DMS114 treated with DMSO at 0.1 percent for 48 hours (cell line): Measurements from ENCODE around the gene SGCD.

Source experiments
- DNase-seq: peaks from one replicate; lab custom pipeline; 2025; ENCODE audit not compliant: unreplicated experiment; lab: John Stamatoyannopoulos, UW

Gene SGCD

GRCh38 chr5:156498226-156498980, 171.4 kb downstream of the SGCD start:
- DNase-seq, result no peak

GRCh38 chr5:156500755-156501154, 173.8 kb downstream of the SGCD start:
- DNase-seq, result no peak

GRCh38 chr5:156505101-156505500, 178.1 kb downstream of the SGCD start:
- no peak for DNase-seq

GRCh38 chr5:156513123-156513815, 186.3 kb downstream of the SGCD start:
- no peak for DNase-seq

GRCh38 chr5:156515121-156515520, 188.2 kb downstream of the SGCD start:
- no peak for DNase-seq

- no peak for DNase-seq
These were observed 188.9 kb downstream of the SGCD start for GRCh38 chr5:156515803-156516360.

- no peak for DNase-seq
These were observed 195.9 kb downstream of the SGCD start for GRCh38 chr5:156522651-156523529.

GRCh38 chr5:156523607-156524006, 196.6 kb downstream of the SGCD start:
- DNase-seq, result no peak

GRCh38 chr5:156526081-156526925, 199.3 kb downstream of the SGCD start:
- no peak for DNase-seq

- no peak for DNase-seq
These were observed 200.6 kb downstream of the SGCD start for GRCh38 chr5:156527611-156528010.

- no peak for DNase-seq
These were observed 201.7 kb downstream of the SGCD start for GRCh38 chr5:156528673-156529072.

- DNase-seq, result no peak
These were observed 202.9 kb downstream of the SGCD start for GRCh38 chr5:156529892-156530291.

GRCh38 chr5:156531199-156531598, 204.2 kb downstream of the SGCD start:
- DNase-seq, result no peak

GRCh38 chr5:156532921-156533320, 206.0 kb downstream of the SGCD start:
- DNase-seq, result no peak

- DNase-seq, result no peak
These were observed 207.1 kb downstream of the SGCD start for GRCh38 chr5:156534085-156534484.

- DNase-seq, result no peak
These were observed 208.0 kb downstream of the SGCD start for GRCh38 chr5:156534906-156535485.

- no peak for DNase-seq
These were observed 213.5 kb downstream of the SGCD start for GRCh38 chr5:156540491-156540890.

- DNase-seq, result no peak
These were observed 214.6 kb downstream of the SGCD start for GRCh38 chr5:156541582-156541981.

- DNase-seq, result no peak
These were observed 216.6 kb downstream of the SGCD start for GRCh38 chr5:156543348-156544145.
